CD4-positive, CD25-positive, alpha-beta regulatory T cell (primary cell): ENCODE results near the gene NCOR1. TPM values are rescaled to one million over a fixed set of nuclear protein-coding genes. Genes with fewer than 3 reads are reported as not detected.

Source experiments
- ATAC-seq, 2 donors: fragments of 150-1000 bp; cut with Tn5 transposase; one replicate each; pipeline ENCODE4 v1.10.0; 2021; ENCODE audit warnings: low read depth in 2 of 2, moderate number of reproducible peaks in 2 of 2, moderate library complexity in 1 of 2
- DNase-seq, 3 donors: peaks; one replicate each; pipeline versions ENCODE4 v3.0.0 to v3.0.0-alpha.2; 2012 to 2022; ENCODE audit warnings: mixed read lengths in 1 of 3
- H3K27ac ChIP-seq: one replicate; pipeline ENCODE4 v1.7.0; 2013; ENCODE audit warnings: mild to moderate bottlenecking, low read length; ENCODE audit not compliant: insufficient read depth, poor library complexity, severe bottlenecking
- H3K27me3 ChIP-seq: one replicate; pipeline ENCODE4 v1.7.0; 2013; ENCODE audit warnings: low read length; ENCODE audit not compliant: control insufficient read depth, insufficient read depth
- H3K36me3 ChIP-seq: one replicate; pipeline ENCODE4 v1.7.0; 2013; ENCODE audit warnings: mild to moderate bottlenecking, low read length, moderate library complexity; ENCODE audit not compliant: control insufficient read depth, insufficient read depth
- H3K4me1 ChIP-seq: 2 replicates; pipeline ENCODE4 v1.7.0; 2013; ENCODE audit warnings: mild to moderate bottlenecking, low read length; ENCODE audit not compliant: insufficient read depth, control insufficient read depth, poor library complexity, severe bottlenecking
- H3K4me3 ChIP-seq: one replicate; pipeline ENCODE4 v1.7.0; 2013; ENCODE audit warnings: low read depth, mild to moderate bottlenecking, low read length, moderate library complexity
- H3K9me3 ChIP-seq, 2 experiments: 1 replicate in 1 of 2; 2 replicates in 1 of 2; pipeline ENCODE4 v1.7.0; 2013; ENCODE audit warnings: low read length in 2 of 2, mild to moderate bottlenecking in 1 of 2, moderate library complexity in 1 of 2; ENCODE audit not compliant: control insufficient read depth in 2 of 2
- H3K27ac Mint-ChIP-seq, 3 donors: one replicate each; pipeline ENCODE4 v1.8.0; 2020 to 2022; ENCODE audit warnings: mild to moderate bottlenecking in 3 of 3, mixed read lengths in 3 of 3, moderate library complexity in 2 of 3
- H3K27me3 Mint-ChIP-seq: one replicate; pipeline ENCODE4 v1.8.0; 2022; ENCODE audit warnings: mild to moderate bottlenecking, mixed read lengths
- H3K36me3 Mint-ChIP-seq: one replicate; pipeline ENCODE4 v1.8.0; 2020; ENCODE audit warnings: mixed read lengths
- H3K4me1 Mint-ChIP-seq, 4 donors: one replicate each; pipeline ENCODE4 v1.8.0; 2020 to 2022; ENCODE audit warnings: mixed read lengths in 4 of 4, mild to moderate bottlenecking in 1 of 4
- H3K4me3 Mint-ChIP-seq, 4 donors: one replicate each; pipeline ENCODE4 v1.8.0; 2020 to 2022; ENCODE audit warnings: mild to moderate bottlenecking in 4 of 4, mixed read lengths in 4 of 4, moderate library complexity in 3 of 4
- H3K9me3 Mint-ChIP-seq, 7 donors: one replicate each; pipeline ENCODE4 v1.8.0; 2020 to 2022; ENCODE audit warnings: mixed read lengths in 7 of 7, mild to moderate bottlenecking in 3 of 7, moderate library complexity in 2 of 7
- polyA plus RNA-seq, 4 donors: library from polyadenylated mRNA; unstranded; fragments of 300-500 nt; fragmentation: Illumina TruSeq; gene quantifications; one replicate each; pipeline ENCODE4 v1.2.3, GENCODE V29; 2021
- total RNA-seq: library from RNA; stranded (reverse); gene quantifications from one replicate; pipeline ENCODE4 v1.2.3, GENCODE V29; 2022

The NCOR1 gene
- total and polyA plus RNA-seq, 5 donors from 2014 or later: 65.8 to 216 (median 67.3) TPM

GRCh38 chr17:16107165-16107770 is 108.1 kb downstream of the NCOR1 start:
- H3K27me3 ChIP-seq: no peaks in the 10 kb centered on the region
- no peaks in the 10 kb centered on the region for H3K9me3 ChIP-seq
- no peak for DNase-seq
- H3K9me3 Mint-ChIP-seq: no peaks in the 10 kb centered on the region
- no peak for ATAC-seq
- H3K36me3 ChIP-seq: peaks cover 42% of the 10 kb centered on the region
- no peak overlapping the region for H3K4me3 Mint-ChIP-seq
- H3K4me1 ChIP-seq: no peaks in the 10 kb centered on the region
- no peak overlapping the region for H3K4me3 ChIP-seq
- peaks cover 39% of the 10 kb centered on the region for H3K36me3 Mint-ChIP-seq
- no peaks in the 10 kb centered on the region for H3K27me3 Mint-ChIP-seq
- no peak overlapping the region for H3K27ac Mint-ChIP-seq
- no peak overlapping the region for H3K27ac ChIP-seq
- H3K4me1 Mint-ChIP-seq: peaks cover 5 to 11% (median 7%) of the 10 kb centered on the region in 4 donors

GRCh38 chr17:16106161-16106891 is 109.0 kb downstream of the NCOR1 start:
- H3K4me3 Mint-ChIP-seq: no peak overlapping the region
- H3K27me3 ChIP-seq: no peaks in the 10 kb centered on the region
- H3K36me3 ChIP-seq: peaks cover 49% of the 10 kb centered on the region
- H3K27ac Mint-ChIP-seq: no peak overlapping the region
- H3K9me3 Mint-ChIP-seq: no peaks in the 10 kb centered on the region
- peaks cover 43% of the 10 kb centered on the region for H3K36me3 Mint-ChIP-seq
- no peak for ATAC-seq
- no peak overlapping the region for H3K27ac ChIP-seq
- no peaks in the 10 kb centered on the region for H3K27me3 Mint-ChIP-seq
- H3K4me3 ChIP-seq: no peak overlapping the region
- no peak for DNase-seq
- H3K9me3 ChIP-seq: no peaks in the 10 kb centered on the region
- no peaks in the 10 kb centered on the region for H3K4me1 ChIP-seq
- H3K4me1 Mint-ChIP-seq: peaks cover 7 to 11% (median 10%) of the 10 kb centered on the region in 4 donors

GRCh38 chr17:16104189-16104588 is 111.1 kb downstream of the NCOR1 start:
- ATAC-seq (no peak), DNase-seq (no peak)
- Mint-ChIP-seq H3K9me3 (no peaks in the 10 kb centered on the region), H3K4me1 (peaks cover 7 to 14% (median 11%) of the 10 kb centered on the region in 4 donors), H3K27ac (peak overlapping the region in 1 of 3 donors; percentile 64), H3K4me3 (no peak overlapping the region), H3K36me3 (peaks cover 43% of the 10 kb centered on the region), H3K27me3 (no peaks in the 10 kb centered on the region)
- Histone ChIP-seq H3K27me3 (no peaks in the 10 kb centered on the region), H3K27ac (no peak overlapping the region), H3K36me3 (peaks cover 59% of the 10 kb centered on the region), H3K9me3 (no peaks in the 10 kb centered on the region), H3K4me1 (no peaks in the 10 kb centered on the region), H3K4me3 (no peak overlapping the region)

DNA sequence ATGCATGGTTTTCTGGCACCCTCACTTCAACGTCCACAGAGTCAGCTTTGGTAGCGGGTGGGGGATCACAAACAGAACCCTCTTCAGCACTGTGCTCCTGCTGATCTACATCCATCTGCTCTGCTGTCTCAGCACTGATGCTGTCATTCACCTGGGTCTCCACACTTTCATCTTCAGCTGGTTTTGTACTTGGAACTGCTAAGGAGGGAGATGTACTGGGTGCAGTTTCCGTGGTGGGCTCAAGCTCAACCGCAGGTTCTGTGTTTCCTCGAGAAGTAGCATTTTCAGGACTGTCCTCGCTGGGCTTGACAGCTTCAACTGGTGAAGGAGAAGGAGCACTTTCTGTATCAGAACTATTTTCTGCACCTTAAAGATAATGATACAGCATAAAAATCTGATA is 113.9 kb downstream of the NCOR1 start:
- H3K36me3 ChIP-seq: peaks cover 70% of the 10 kb centered on the region
- H3K4me1 ChIP-seq: no peaks in the 10 kb centered on the region
- ATAC-seq: no peak
- no peaks in the 10 kb centered on the region for H3K27me3 ChIP-seq
- Mint-ChIP-seq H3K4me3 (no peak overlapping the region), H3K9me3 (no peaks in the 10 kb centered on the region), H3K4me1 (peaks cover 8 to 16% (median 13%) of the 10 kb centered on the region in 4 donors), H3K27me3 (no peaks in the 10 kb centered on the region), H3K27ac (peak overlapping the region in 1 of 3 donors; percentile 49), H3K36me3 (peaks cover 50% of the 10 kb centered on the region)
- no peak overlapping the region for H3K27ac ChIP-seq
- H3K9me3 ChIP-seq: no peaks in the 10 kb centered on the region
- H3K4me3 ChIP-seq: no peak overlapping the region
- no peak for DNase-seq

DNA sequence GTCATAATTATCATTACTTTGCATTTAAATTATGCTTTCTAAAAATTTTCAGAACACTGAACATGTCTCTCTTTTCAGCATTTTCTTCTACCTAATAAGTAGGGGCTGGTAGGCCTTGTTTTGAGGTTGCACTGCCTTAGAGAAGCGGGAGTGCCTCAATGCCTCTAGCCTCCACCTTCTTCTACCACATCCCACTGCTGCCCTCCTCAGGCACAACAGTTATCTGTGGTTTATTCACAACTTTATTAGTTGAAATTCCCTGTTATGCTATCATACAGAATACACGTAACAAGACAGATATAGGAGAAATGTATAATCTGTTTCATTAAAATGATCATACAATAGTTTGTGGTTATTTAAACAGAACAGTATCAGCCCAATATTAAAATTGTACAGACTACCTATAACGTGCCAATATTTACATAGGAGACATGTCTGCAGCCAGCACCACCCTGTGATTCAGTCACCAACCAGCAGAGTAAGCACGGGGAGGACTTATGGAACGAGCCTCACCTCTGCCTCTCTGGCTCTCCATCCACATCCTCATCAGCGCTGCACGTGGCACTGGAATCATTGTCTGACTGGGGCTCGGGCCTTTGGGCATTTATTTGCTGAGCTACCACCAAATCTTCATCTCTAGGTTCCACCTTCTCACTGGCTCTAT is 114.5 kb downstream of the NCOR1 start:
- H3K4me3 Mint-ChIP-seq: no peak overlapping the region
- Histone ChIP-seq H3K27ac (no peak overlapping the region), H3K9me3 (no peaks in the 10 kb centered on the region), H3K4me3 (no peak overlapping the region), H3K27me3 (no peaks in the 10 kb centered on the region), H3K4me1 (no peaks in the 10 kb centered on the region), H3K36me3 (peaks cover 67% of the 10 kb centered on the region)
- peak overlapping the region in 1 of 3 donors; percentile 42 for H3K27ac Mint-ChIP-seq
- ATAC-seq (no peak), DNase-seq (no peak)
- no peaks in the 10 kb centered on the region for H3K9me3 Mint-ChIP-seq
- peaks cover 8 to 16% (median 13%) of the 10 kb centered on the region in 4 donors for H3K4me1 Mint-ChIP-seq
- peaks cover 50% of the 10 kb centered on the region for H3K36me3 Mint-ChIP-seq
- H3K27me3 Mint-ChIP-seq: no peaks in the 10 kb centered on the region

GRCh38 chr17:16091773-16092172 is 123.6 kb downstream of the NCOR1 start:
- H3K9me3 ChIP-seq: no peaks in the 10 kb centered on the region
- H3K27me3 ChIP-seq: no peaks in the 10 kb centered on the region
- Mint-ChIP-seq H3K4me1 (peaks cover 10 to 21% (median 14%) of the 10 kb centered on the region in 4 donors), H3K4me3 (no peak overlapping the region), H3K9me3 (no peaks in the 10 kb centered on the region), H3K27me3 (no peaks in the 10 kb centered on the region), H3K27ac (peak overlapping the region in 2 of 3 donors; percentile 5 to 31), H3K36me3 (peaks cover 35% of the 10 kb centered on the region)
- H3K4me1 ChIP-seq: no peaks in the 10 kb centered on the region
- ATAC-seq (no peak), DNase-seq (no peak)
- peaks cover 48% of the 10 kb centered on the region for H3K36me3 ChIP-seq
- H3K4me3 ChIP-seq: no peak overlapping the region
- H3K27ac ChIP-seq: no peak overlapping the region

- Histone ChIP-seq H3K4me1 (no peaks in the 10 kb centered on the region), H3K36me3 (peaks cover 55% of the 10 kb centered on the region), H3K27me3 (no peaks in the 10 kb centered on the region), H3K27ac (no peak overlapping the region), H3K9me3 (no peaks in the 10 kb centered on the region), H3K4me3 (no peak overlapping the region)
- Mint-ChIP-seq H3K36me3 (peaks cover 54% of the 10 kb centered on the region), H3K27me3 (no peaks in the 10 kb centered on the region), H3K27ac (peak overlapping the region; percentile 42 to 53 (median 43)), H3K4me1 (peaks cover 27 to 40% (median 33%) of the 10 kb centered on the region in 4 donors), H3K9me3 (peaks cover 0 to 5% (median 0%) of the 10 kb centered on the region in 7 donors), H3K4me3 (peak overlapping the region in 2 of 4 donors; percentile 4 to 5)
- DNase-seq: no peak
- no peak for ATAC-seq
These were observed 128.4 kb downstream of the NCOR1 start for GRCh38 chr17:16086957-16087356.
